HG03066 (cell line): ENCODE results near the gene ELF3.
"Not testable (repeated sequence)": the region's sequence is repeated elsewhere in the genome, so short reads cannot be mapped to it uniquely, and the experiment has no call there.

Experiments used
- ATAC-seq: cut with Tn5 transposase; IDR thresholded peaks from one replicate; pipeline ENCODE4 v1.9.1; 2021; ENCODE audit warnings: low read depth; ENCODE audit not compliant: unreplicated experiment

ELF3 gene

GRCh38 chr1:202034149-202034682, 23.8 kb downstream of the ELF3 start:
- ATAC-seq: no peak

DNA sequence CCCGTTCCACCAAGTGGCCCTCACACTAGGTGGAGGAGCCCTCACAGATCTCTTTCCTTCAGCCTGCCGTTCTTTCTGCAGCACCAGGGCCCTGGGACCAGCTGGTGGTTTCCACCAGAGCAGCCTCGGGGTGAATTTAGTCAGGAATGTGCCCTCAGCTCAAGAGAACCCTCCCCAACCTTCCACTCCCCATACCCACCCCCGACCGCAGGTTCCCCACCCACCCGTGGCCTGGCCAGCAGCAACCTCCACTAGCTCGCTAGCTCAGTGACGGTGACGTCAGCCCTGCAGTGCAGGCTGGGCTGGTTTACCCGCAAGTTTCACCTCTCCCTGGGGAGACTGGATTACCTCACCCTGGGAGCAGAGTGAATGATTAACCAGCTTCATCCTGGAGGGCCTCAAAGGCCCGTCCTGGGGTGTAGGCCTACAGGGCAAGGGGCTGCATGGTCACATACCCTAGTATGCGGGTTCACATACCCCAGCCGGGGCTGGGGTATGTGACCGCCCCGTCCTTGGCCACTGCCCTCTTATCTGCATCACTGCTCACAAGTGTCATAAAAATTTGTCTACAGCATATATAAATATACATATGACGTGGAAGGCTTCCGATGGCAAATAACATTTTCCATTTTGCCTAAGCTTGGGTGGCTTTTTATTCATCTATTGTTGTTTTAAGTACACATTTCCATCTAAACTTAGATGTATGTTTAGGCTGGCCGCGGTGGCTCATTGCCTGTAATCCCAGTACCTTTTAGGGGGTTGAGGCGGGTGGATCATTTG, 24.5 kb downstream of the ELF3 start:
- ATAC-seq: no peak

DNA sequence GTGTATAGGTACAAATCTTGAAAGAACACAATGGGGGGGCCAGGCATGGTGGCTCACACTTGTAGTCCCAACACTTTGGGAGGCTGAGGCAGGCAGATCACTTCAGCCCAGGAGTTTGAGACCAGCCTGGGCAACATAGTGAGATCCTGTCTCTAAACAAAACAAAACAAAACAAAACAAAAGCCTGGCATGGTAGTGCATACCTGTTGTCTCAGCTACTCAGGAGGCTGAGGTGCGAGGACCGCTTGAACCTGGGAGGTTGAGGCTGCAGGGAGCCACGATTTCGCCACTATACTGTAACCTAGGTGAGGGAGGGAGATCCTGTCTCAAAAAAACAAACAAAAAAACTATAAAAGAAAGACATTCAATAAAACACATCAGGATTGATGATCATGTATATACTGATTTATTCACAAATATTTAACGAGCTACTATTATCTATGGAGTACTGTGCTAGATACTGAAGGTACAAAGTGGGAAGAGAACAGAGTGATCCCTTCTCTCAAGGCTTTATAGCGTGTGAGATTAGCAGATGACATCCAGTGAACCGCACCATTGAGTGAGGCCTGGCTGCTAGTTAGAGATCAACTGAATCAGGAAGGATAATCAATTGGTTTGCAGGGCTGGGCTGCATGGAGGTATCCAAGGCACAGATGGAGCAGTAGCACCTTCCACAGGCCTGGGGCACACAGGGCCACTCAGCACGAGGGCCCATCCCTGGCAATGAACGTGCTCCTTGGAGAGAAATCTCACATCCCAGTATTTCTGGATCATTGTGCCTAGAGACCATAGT, 26.4 kb downstream of the ELF3 start:
- no peak for ATAC-seq

GRCh38 chr1:202037706-202038296, 27.4 kb downstream of the ELF3 start:
- ATAC-seq: no peak

- no peak for ATAC-seq
Observed at GRCh38 chr1:202038688-202039346, 28.4 kb downstream of the ELF3 start.

- ATAC-seq: no peak
Observed at GRCh38 chr1:202045705-202046104, 35.3 kb downstream of the ELF3 start.

- no peak for ATAC-seq
Observed at GRCh38 chr1:202046227-202046626, 35.8 kb downstream of the ELF3 start.

GRCh38 chr1:202046748-202047708, 36.6 kb downstream of the ELF3 start:
- ATAC-seq: no peak

DNA sequence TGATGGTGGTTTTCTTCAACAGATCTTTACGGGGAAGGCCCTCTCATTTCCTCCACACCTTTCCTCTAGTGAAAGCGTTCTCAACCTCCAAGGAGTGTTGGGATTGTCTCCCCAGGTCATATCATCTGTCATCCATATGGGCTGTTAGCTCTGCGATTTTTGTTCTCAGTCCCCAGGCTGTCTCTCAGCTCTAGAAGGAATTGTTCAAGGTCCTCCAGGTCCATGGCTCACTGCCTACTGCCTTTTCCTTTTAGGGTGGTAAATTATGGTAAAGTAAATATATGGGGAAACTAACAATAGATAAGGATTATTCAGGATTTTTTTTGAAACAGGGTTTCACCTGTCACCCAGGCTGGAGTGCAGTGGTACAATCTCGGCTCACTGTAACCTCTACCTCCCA, 37.6 kb downstream of the ELF3 start:
- ATAC-seq: no peak

DNA sequence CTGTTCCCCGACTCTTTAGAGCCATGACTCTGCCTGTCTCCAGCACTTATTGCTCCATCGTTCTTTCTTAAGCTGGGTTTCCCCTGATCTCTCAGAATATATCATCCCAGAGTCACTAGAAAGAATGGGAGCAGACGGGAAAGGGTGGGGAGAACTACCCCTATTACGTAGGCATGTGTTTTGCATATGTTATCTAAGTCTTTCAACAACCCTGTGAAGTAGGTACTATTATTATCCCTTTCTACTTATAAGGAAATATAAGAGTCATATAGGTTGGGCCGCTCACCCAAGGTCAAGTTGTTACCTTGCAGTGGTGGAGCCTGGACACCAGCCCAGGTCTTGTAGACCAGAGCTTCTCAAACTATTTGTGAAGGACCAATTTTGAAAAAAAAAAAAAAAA, 38.7 kb downstream of the ELF3 start:
- ATAC-seq: no peak

- ATAC-seq: no peak
Observed at GRCh38 chr1:202054094-202054493, 43.7 kb downstream of the ELF3 start.

GRCh38 chr1:202054673-202055072, 44.3 kb downstream of the ELF3 start:
- not testable (repeated sequence) for ATAC-seq

GRCh38 chr1:202056644-202057334, 46.4 kb downstream of the ELF3 start:
- ATAC-seq: no peak

- not testable (repeated sequence) for ATAC-seq
Observed at GRCh38 chr1:202057335-202057704, 46.9 kb downstream of the ELF3 start.

- ATAC-seq: no peak
Observed at GRCh38 chr1:202058001-202058908, 47.9 kb downstream of the ELF3 start.

GRCh38 chr1:202061055-202061454, 50.7 kb downstream of the ELF3 start:
- no peak for ATAC-seq

DNA sequence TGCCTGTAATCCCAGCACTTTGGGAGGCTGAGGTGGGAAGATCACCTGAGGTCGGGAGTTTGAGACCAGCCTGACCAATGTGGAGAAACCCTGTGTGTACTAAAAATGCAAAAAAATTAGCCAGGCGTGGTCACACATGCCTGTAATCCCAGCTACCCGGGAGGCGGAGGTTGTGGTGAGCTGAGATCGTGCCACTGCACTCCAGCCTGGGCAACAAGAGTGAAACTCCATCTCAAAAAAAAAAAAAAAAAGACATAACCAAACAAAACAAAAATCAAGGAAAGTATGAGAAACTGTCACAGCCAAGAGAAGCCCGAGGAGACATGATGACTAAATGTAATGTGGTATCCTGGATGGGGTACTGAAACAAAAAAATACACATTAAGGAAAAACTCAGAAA, 51.4 kb downstream of the ELF3 start:
- ATAC-seq: not testable (repeated sequence)

GRCh38 chr1:202062636-202063035, 52.2 kb downstream of the ELF3 start:
- ATAC-seq: not testable (repeated sequence)
